ENCODE data around the gene OMP. TPM values are rescaled to one million over a fixed set of nuclear protein-coding genes. Genes with fewer than 3 reads are reported as not detected.

OMP gene
- total and polyA plus RNA-seq, 7 donors: 0.32 TPM; not detected in 6

- WGBS, 3 donors: 69 to 87% (median 75%) methylated on average over 7 of the region's 7 CpGs
- DNase-seq (no peak), ATAC-seq (no peak)
- Histone ChIP-seq H3K4me3 (no peak overlapping the region), H3K27me3 (ENCODE audit: insufficient read depth in 3 of 3, low read length in 2 of 3) (no peaks in the 10 kb centered on the region), H3K27ac (no peak overlapping the region), H3K4me1 (no peaks in the 10 kb centered on the region), H3K36me3 (ENCODE audit: insufficient read depth in 1 of 2, low read depth in 1 of 2) (no peaks in the 10 kb centered on the region), H3K9me3 (no peaks in the 10 kb centered on the region)
- intact Hi-C loops (cut with DNase I): no loop called here
- TF ChIP-seq CTCF (IDR thresholded peaks at IDR 0.05): no peak
Observed at GRCh38 chr11:77068457-77069335, 33.9 kb upstream of the OMP start.

GRCh38 chr11:77069336-77069968 lies 33.2 kb upstream of the OMP start:
- no peak for DNase-seq

GRCh38 chr11:77069969-77070582 lies 32.6 kb upstream of the OMP start:
- no peaks in the 10 kb centered on the region for H3K36me3 ChIP-seq (ENCODE audit: insufficient read depth in 1 of 2, low read depth in 1 of 2)
- TF ChIP-seq CTCF (IDR thresholded peaks at IDR 0.05): no peak
- no peaks in the 10 kb centered on the region for H3K9me3 ChIP-seq
- WGBS, 3 donors: 73 to 88% (median 76%) methylated on average over 8 of the region's 8 CpGs
- no peak for ATAC-seq
- no peak overlapping the region for H3K27ac ChIP-seq
- DNase-seq: no peak
- intact Hi-C loops (cut with DNase I): no loop called here
- no peaks in the 10 kb centered on the region for H3K4me1 ChIP-seq
- no peak overlapping the region for H3K4me3 ChIP-seq
- H3K27me3 ChIP-seq (ENCODE audit: insufficient read depth in 3 of 3, low read length in 2 of 3): no peaks in the 10 kb centered on the region

More at GRCh38 chr11:77069336-77069968, 33.2 kb upstream of the OMP start:
- no peak for TF ChIP-seq CTCF (IDR thresholded peaks at IDR 0.05)
- H3K36me3 ChIP-seq (ENCODE audit: insufficient read depth in 1 of 2, low read depth in 1 of 2): no peaks in the 10 kb centered on the region
- no peak overlapping the region for H3K27ac ChIP-seq
- ATAC-seq: no peak
- H3K4me3 ChIP-seq: no peak overlapping the region
- intact Hi-C loops (cut with DNase I): no loop called here
- WGBS, 3 donors: 54 to 65% (median 54%) methylated on average over 6 of the region's 6 CpGs
- no peaks in the 10 kb centered on the region for H3K9me3 ChIP-seq
- no peaks in the 10 kb centered on the region for H3K4me1 ChIP-seq
- H3K27me3 ChIP-seq (ENCODE audit: insufficient read depth in 3 of 3, low read length in 2 of 3): no peaks in the 10 kb centered on the region

GRCh38 chr11:77071077-77071476 lies 31.6 kb upstream of the OMP start:
- Histone ChIP-seq H3K36me3 (ENCODE audit: insufficient read depth in 1 of 2, low read depth in 1 of 2) (no peaks in the 10 kb centered on the region), H3K27ac (no peak overlapping the region), H3K4me3 (no peak overlapping the region), H3K27me3 (ENCODE audit: insufficient read depth in 3 of 3, low read length in 2 of 3) (no peaks in the 10 kb centered on the region), H3K4me1 (no peaks in the 10 kb centered on the region), H3K9me3 (no peaks in the 10 kb centered on the region)
- whole genome bisulfite sequencing, 3 donors: 69 to 84% (median 73%) methylated on average over 7 of the region's 7 CpGs
- no peak for TF ChIP-seq CTCF (IDR thresholded peaks at IDR 0.05)
- no peak for DNase-seq
- ATAC-seq: no peak
- intact Hi-C loops (cut with DNase I): no loop called here

Measured in psoas muscle (tissue), 8 donors.